Measurements from ENCODE around the gene MED10.

DNA sequence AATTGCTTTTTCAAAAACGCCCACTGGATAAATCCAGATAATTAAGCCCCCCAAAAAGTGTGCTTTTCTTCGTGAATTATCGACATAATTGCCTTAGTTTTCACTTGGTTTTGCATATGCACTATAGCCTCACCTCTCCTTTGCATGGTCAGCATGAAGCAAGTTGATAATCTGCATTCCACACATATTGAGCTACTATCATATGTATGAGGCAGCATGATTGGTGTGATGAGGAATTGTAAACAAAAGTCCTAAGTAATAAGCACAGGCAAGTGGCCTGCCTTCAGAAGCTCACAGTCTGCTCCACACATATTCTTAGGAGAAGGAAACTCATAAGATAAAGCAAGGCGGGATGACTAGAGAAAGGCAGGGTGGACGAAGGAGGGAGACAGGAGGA is 33.8 kb downstream of the MED10 start:
- TF ChIP-seq, protein P1, sequence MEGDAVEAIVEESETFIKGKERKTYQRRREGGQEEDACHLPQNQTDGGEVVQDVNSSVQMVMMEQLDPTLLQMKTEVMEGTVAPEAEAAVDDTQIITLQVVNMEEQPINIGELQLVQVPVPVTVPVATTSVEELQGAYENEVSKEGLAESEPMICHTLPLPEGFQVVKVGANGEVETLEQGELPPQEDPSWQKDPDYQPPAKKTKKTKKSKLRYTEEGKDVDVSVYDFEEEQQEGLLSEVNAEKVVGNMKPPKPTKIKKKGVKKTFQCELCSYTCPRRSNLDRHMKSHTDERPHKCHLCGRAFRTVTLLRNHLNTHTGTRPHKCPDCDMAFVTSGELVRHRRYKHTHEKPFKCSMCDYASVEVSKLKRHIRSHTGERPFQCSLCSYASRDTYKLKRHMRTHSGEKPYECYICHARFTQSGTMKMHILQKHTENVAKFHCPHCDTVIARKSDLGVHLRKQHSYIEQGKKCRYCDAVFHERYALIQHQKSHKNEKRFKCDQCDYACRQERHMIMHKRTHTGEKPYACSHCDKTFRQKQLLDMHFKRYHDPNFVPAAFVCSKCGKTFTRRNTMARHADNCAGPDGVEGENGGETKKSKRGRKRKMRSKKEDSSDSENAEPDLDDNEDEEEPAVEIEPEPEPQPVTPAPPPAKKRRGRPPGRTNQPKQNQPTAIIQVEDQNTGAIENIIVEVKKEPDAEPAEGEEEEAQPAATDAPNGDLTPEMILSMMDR (conservative IDR thresholded peaks at IDR 0.05), result no peak
- no peak for TF ChIP-seq EZH2 (IDR thresholded peaks at IDR 0.05; ENCODE audit: low read depth)

Data from PC-9 (cell line).